ENCODE results near the gene CTH.
"Not testable (repeated sequence)": the region's sequence is repeated elsewhere in the genome, so short reads cannot be mapped to it uniquely, and the experiment has no call there.

Gene CTH

GRCh38 chr1:70410604-70411359, at the start of gene CTH:
Gene CTH, plus strand, starts transcription at chr1:70411268. Its CDS starts 148 bp downstream, at chr1:70411416.
- DNase-seq (ENCODE audit: low read depth) = peak; percentile 84

- DNase-seq (ENCODE audit: low read depth) = no peak
Observed at GRCh38 chr1:70361727-70362398, 49.2 kb upstream of the CTH start.

GRCh38 chr1:70364439-70364838, 46.6 kb upstream of the CTH start:
- DNase-seq (ENCODE audit: low read depth) = no peak

GRCh38 chr1:70366425-70366952, 44.6 kb upstream of the CTH start:
- not testable (repeated sequence) for DNase-seq (ENCODE audit: low read depth)

- not testable (repeated sequence) for DNase-seq (ENCODE audit: low read depth)
Observed at GRCh38 chr1:70366997-70367396, 44.1 kb upstream of the CTH start.

GRCh38 chr1:70367397-70367796, 43.7 kb upstream of the CTH start:
- not testable (repeated sequence) for DNase-seq (ENCODE audit: low read depth)

- DNase-seq (ENCODE audit: low read depth) = not testable (repeated sequence)
Observed at GRCh38 chr1:70371586-70371985, 39.5 kb upstream of the CTH start.

- DNase-seq (ENCODE audit: low read depth) = no peak
Observed at GRCh38 chr1:70372426-70372825, 38.6 kb upstream of the CTH start.

GRCh38 chr1:70373580-70373979, 37.5 kb upstream of the CTH start:
- DNase-seq (ENCODE audit: low read depth) = not testable (repeated sequence)

- DNase-seq (ENCODE audit: low read depth) = no peak
Observed at GRCh38 chr1:70376196-70376595, 34.9 kb upstream of the CTH start.

GRCh38 chr1:70382682-70383081, 28.4 kb upstream of the CTH start:
- DNase-seq (ENCODE audit: low read depth) = no peak

- no peak for DNase-seq (ENCODE audit: low read depth)
Observed at GRCh38 chr1:70383483-70383882, 27.6 kb upstream of the CTH start.

GRCh38 chr1:70384542-70384941, 26.5 kb upstream of the CTH start:
- no peak for DNase-seq (ENCODE audit: low read depth)

GRCh38 chr1:70385477-70385876, 25.6 kb upstream of the CTH start:
- no peak for DNase-seq (ENCODE audit: low read depth)

GRCh38 chr1:70386121-70386520, 24.9 kb upstream of the CTH start:
- DNase-seq (ENCODE audit: low read depth) = no peak

- DNase-seq (ENCODE audit: low read depth) = no peak
Observed at GRCh38 chr1:70387507-70387906, 23.6 kb upstream of the CTH start.

GRCh38 chr1:70392626-70393025, 18.4 kb upstream of the CTH start:
- DNase-seq (ENCODE audit: low read depth) = no peak

GRCh38 chr1:70396607-70397006, 14.5 kb upstream of the CTH start:
- DNase-seq (ENCODE audit: low read depth) = no peak

GRCh38 chr1:70397013-70397412, 14.1 kb upstream of the CTH start:
- DNase-seq (ENCODE audit: low read depth) = no peak

GRCh38 chr1:70400335-70400734, 10.7 kb upstream of the CTH start:
- no peak for DNase-seq (ENCODE audit: low read depth)

- no peak for DNase-seq (ENCODE audit: low read depth)
Observed at GRCh38 chr1:70401974-70402373, 9.1 kb upstream of the CTH start.

- DNase-seq (ENCODE audit: low read depth) = no peak
Observed at GRCh38 chr1:70403759-70404158, 7.3 kb upstream of the CTH start.

GRCh38 chr1:70405780-70406416, 5.2 kb upstream of the CTH start:
- no peak for DNase-seq (ENCODE audit: low read depth)

Measured in activated gamma-delta T cell treated with anti-CD3 and anti-CD28 coated beads, Interleukin-2, amount 50 U/mL, for 16 hours (primary cell).